ENCODE results near the gene DENND1C. TPM values are rescaled to one million over a fixed set of nuclear protein-coding genes. Genes with fewer than 3 reads are reported as not detected.

Gene DENND1C
- total RNA-seq, 1 donor from 2014 or later = 15.1 TPM

DNA sequence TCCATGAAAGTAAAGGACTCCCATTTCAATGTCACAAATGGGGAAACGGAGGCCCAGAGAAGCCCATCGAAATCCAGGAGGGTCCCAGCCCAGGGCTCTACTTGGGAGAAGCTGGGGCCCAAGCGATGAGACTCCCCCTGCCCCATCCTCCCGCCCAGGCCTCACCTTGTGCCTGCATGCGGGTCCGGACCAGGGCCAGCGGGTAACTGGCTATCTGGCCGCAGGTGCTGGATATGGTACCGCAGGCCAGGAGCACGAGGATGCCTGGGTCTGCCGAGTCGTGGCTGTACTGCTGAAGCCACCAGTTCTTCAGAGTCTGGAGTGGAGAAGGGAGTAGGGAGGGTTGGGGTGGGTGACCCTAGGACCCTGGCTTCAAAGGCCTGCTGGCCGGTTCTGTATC lies 37.6 kb downstream of the DENND1C start:
- Histone ChIP-seq H3K4me1 (no peaks in the 10 kb centered on the region), H3K36me3 (no peaks in the 10 kb centered on the region), H3K27me3 (ENCODE audit: low read depth) (no peaks in the 10 kb centered on the region), H3K4me3 (no peak overlapping the region), H3K9me3 (no peaks in the 10 kb centered on the region), H3K27ac (no peak overlapping the region)
- intact Hi-C loops (cut with DNase I) = no loop called here
- DNase-seq (no peak), ATAC-seq (no peak)
- no peak for TF ChIP-seq CTCF (IDR thresholded peaks at IDR 0.05)

- Histone ChIP-seq H3K4me3 (no peak overlapping the region), H3K4me1 (no peaks in the 10 kb centered on the region), H3K27me3 (ENCODE audit: low read depth) (no peaks in the 10 kb centered on the region), H3K36me3 (no peaks in the 10 kb centered on the region), H3K27ac (no peak overlapping the region), H3K9me3 (no peaks in the 10 kb centered on the region)
- intact Hi-C loops (cut with DNase I) = no loop called here
- DNase-seq (no peak), ATAC-seq (no peak)
- TF ChIP-seq CTCF (IDR thresholded peaks at IDR 0.05) = no peak
Observed at GRCh38 chr19:6442087-6442688, 39.4 kb downstream of the DENND1C start.

- ATAC-seq (no peak), DNase-seq (no peak)
- H3K9me3 ChIP-seq = no peaks in the 10 kb centered on the region
- H3K4me3 ChIP-seq = no peak overlapping the region
- H3K36me3 ChIP-seq = no peaks in the 10 kb centered on the region
- no peak overlapping the region for H3K27ac ChIP-seq
- no peaks in the 10 kb centered on the region for H3K27me3 ChIP-seq (ENCODE audit: low read depth)
- TF ChIP-seq CTCF (IDR thresholded peaks at IDR 0.05) = no peak
- no peaks in the 10 kb centered on the region for H3K4me1 ChIP-seq
- intact Hi-C loops (cut with DNase I) = no loop called here
Observed at GRCh38 chr19:6440905-6441304, 40.7 kb downstream of the DENND1C start.

DNA sequence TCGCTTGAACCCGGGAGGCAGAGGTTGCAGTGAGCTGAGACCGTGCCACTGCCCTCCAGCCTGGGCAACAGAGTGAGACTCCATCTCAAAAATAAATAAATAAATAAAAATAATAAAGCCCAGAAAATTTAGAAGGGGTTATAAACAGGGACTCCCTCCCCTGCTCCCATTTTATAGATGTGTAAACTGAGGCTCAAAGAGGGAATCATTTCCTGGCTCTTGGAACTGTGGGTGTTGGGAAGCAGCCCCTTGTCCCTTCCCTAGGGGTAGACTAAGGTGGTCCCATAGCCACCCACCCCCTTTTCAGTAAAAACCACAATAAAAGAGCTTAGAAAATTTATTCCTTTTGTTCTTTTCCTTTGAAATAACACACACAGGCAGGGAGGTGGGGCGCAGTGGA lies 41.8 kb downstream of the DENND1C start:
- DNase-seq (no peak), ATAC-seq (no peak)
- no peaks in the 10 kb centered on the region for H3K9me3 ChIP-seq
- H3K27ac ChIP-seq = no peak overlapping the region
- TF ChIP-seq CTCF (IDR thresholded peaks at IDR 0.05) = no peak
- no peaks in the 10 kb centered on the region for H3K27me3 ChIP-seq (ENCODE audit: low read depth)
- no peak overlapping the region for H3K4me3 ChIP-seq
- no peaks in the 10 kb centered on the region for H3K4me1 ChIP-seq
- intact Hi-C loops (cut with DNase I) = no loop called here
- no peaks in the 10 kb centered on the region for H3K36me3 ChIP-seq

- Histone ChIP-seq H3K4me1 (no peaks in the 10 kb centered on the region), H3K9me3 (no peaks in the 10 kb centered on the region), H3K4me3 (no peak within 1 kb of the TSS), H3K27ac (no peak within 1 kb of the TSS), H3K36me3 (no peaks in the 10 kb centered on the region), H3K27me3 (ENCODE audit: low read depth) (no peaks in the 10 kb centered on the region)
- TF ChIP-seq CTCF (IDR thresholded peaks at IDR 0.05) = no peak
- intact Hi-C loops (cut with DNase I) = no loop called here
- ATAC-seq = no peak
- no peak for DNase-seq
Observed at GRCh38 chr19:6433663-6434062, 47.9 kb downstream of the DENND1C start, which contains the start of gene SLC25A41. SLC25A41 (minus strand) TSS chr19:6433763; CDS start chr19:6433693, 70 bp downstream.
